Measurements from ENCODE around the gene CXorf58.

The CXorf58 gene

GRCh38 chrX:23879380-23880090 is 28.3 kb upstream of the CXorf58 start:
- no peak for TF ChIP-seq CTCF (IDR thresholded peaks at IDR 0.05; ENCODE audit: low read length, missing control alignments)
- no peak for DNase-seq (ENCODE audit: low read depth)
- no peak overlapping the region for H3K4me3 ChIP-seq (replicated peaks; ENCODE audit: low read depth, low read length)

- peak; percentile 69 for DNase-seq (ENCODE audit: low read depth)
- TF ChIP-seq CTCF (IDR thresholded peaks at IDR 0.05; ENCODE audit: low read length, missing control alignments), result no peak
- no peak overlapping the region for H3K4me3 ChIP-seq (replicated peaks; ENCODE audit: low read depth, low read length)
Observed at GRCh38 chrX:23883737-23884354, 24.0 kb upstream of the CXorf58 start.

- no peak overlapping the region for H3K4me3 ChIP-seq (replicated peaks; ENCODE audit: low read depth, low read length)
- no peak for TF ChIP-seq CTCF (IDR thresholded peaks at IDR 0.05; ENCODE audit: low read length, missing control alignments)
- DNase-seq (ENCODE audit: low read depth), result no peak
Observed at GRCh38 chrX:23884427-23885024, 23.3 kb upstream of the CXorf58 start.

GRCh38 chrX:23885803-23886202 is 22.0 kb upstream of the CXorf58 start:
- TF ChIP-seq CTCF (IDR thresholded peaks at IDR 0.05; ENCODE audit: low read length, missing control alignments), result no peak
- H3K4me3 ChIP-seq (replicated peaks; ENCODE audit: low read depth, low read length), result no peak overlapping the region
- DNase-seq (ENCODE audit: low read depth), result no peak

- no peak overlapping the region for H3K4me3 ChIP-seq (replicated peaks; ENCODE audit: low read depth, low read length)
- DNase-seq (ENCODE audit: low read depth), result no peak
- TF ChIP-seq CTCF (IDR thresholded peaks at IDR 0.05; ENCODE audit: low read length, missing control alignments), result no peak
Observed at GRCh38 chrX:23887451-23887850, 20.4 kb upstream of the CXorf58 start.

- no peak overlapping the region for H3K4me3 ChIP-seq (replicated peaks; ENCODE audit: low read depth, low read length)
- no peak for DNase-seq (ENCODE audit: low read depth)
- TF ChIP-seq CTCF (IDR thresholded peaks at IDR 0.05; ENCODE audit: low read length, missing control alignments), result no peak
Observed at GRCh38 chrX:23887918-23888317, 19.9 kb upstream of the CXorf58 start.
